H1 (cell line): ENCODE data around the gene TBC1D23. TPM values are rescaled to one million over a fixed set of nuclear protein-coding genes. Genes with fewer than 3 reads are reported as not detected.

Experiments used
- CTCF ChIA-PET: fragments of 300-600 bp; sonication (Branson Sonifier 250); formaldehyde crosslinking; loops from one replicate; lab custom pipeline; 2021; ENCODE audit not compliant: partially characterized antibody; lab: Charles Lee
- POLR2A ChIA-PET: fragments of 300-600 bp; sonication (Branson Sonifier 250); formaldehyde crosslinking; loops from one replicate; lab custom pipeline; 2021; ENCODE audit warnings: inconsistent platforms; ENCODE audit not compliant: partially characterized antibody; lab: Charles Lee
- DNase-seq, 2 experiments: peaks; one replicate each; pipeline versions ENCODE4 v3.0.0 to v3.0.0-alpha.2; 2010 to 2022; ENCODE audit warnings: low spot score in 2 of 2, low read depth in 1 of 2, mixed read lengths in 1 of 2
- FAIRE-seq: peaks from 2 replicates; lab custom pipeline; 2011; peaks lifted over from hg19 to GRCh38; lab: Jason Lieb, UNC
- H2AFZ ChIP-seq: 2 replicates; pipeline ENCODE4 v1.8.1; 2012; ENCODE audit warnings: low read length, inconsistent platforms
- H2AK5ac ChIP-seq: 2 replicates; pipeline ENCODE4 v1.6.1; 2013; ENCODE audit warnings: low read depth, low read length
- H2BK120ac ChIP-seq: replicated peaks from 2 replicates; pipeline ENCODE3; 2013; ENCODE audit warnings: low read depth, low read length, inconsistent platforms
- H2BK12ac ChIP-seq: 2 replicates; pipeline ENCODE4 v1.6.1; 2013; ENCODE audit warnings: low read depth, low read length
- H2BK15ac ChIP-seq: 2 replicates; pipeline ENCODE4 v1.6.1; 2013; ENCODE audit warnings: low read length
- H2BK20ac ChIP-seq: 2 replicates; pipeline ENCODE4 v1.6.1; 2013; ENCODE audit warnings: low read length
- H2BK5ac ChIP-seq: 2 replicates; pipeline ENCODE4 v1.6.1; 2013; ENCODE audit warnings: low read depth, low read length
- H3K14ac ChIP-seq: 2 replicates; pipeline ENCODE4 v1.6.1; 2013; ENCODE audit warnings: inconsistent platforms; ENCODE audit not compliant: insufficient read length
- H3K18ac ChIP-seq: 2 replicates; pipeline ENCODE4 v1.6.1; 2013; ENCODE audit warnings: low read length; ENCODE audit errors: extremely low read depth
- H3K23ac ChIP-seq: 2 replicates; pipeline ENCODE4 v1.6.1; 2013; ENCODE audit warnings: inconsistent platforms; ENCODE audit not compliant: insufficient read length
- H3K23me2 ChIP-seq: 2 replicates; pipeline ENCODE4 v1.6.1; 2013; ENCODE audit warnings: low read depth, low read length
- H3K27ac ChIP-seq: 2 replicates; pipeline ENCODE4 v1.6.1; 2011; ENCODE audit warnings: low read depth, low read length, inconsistent platforms
- H3K27me3 ChIP-seq, 4 experiments: replicated peaks in 1 of 4; 1 replicate in 1 of 4; 2 replicates in 3 of 4; pipeline versions ENCODE4 v1.6.1 to v1.8.1; 2011 to 2013; ENCODE audit warnings: low read length in 3 of 4, mild to moderate bottlenecking in 3 of 4, inconsistent platforms in 2 of 4, mixed read lengths in 2 of 4, moderate library complexity in 1 of 4; ENCODE audit not compliant: control insufficient read depth in 3 of 4, insufficient read depth in 3 of 4; ENCODE audit errors: extremely low read depth in 1 of 4
- H3K36me3 ChIP-seq, 4 experiments: 2 replicates each; pipeline versions ENCODE4 v1.6.1 to v1.8.1; 2011 to 2013; ENCODE audit warnings: mild to moderate bottlenecking in 4 of 4, low read length in 3 of 4, moderate library complexity in 2 of 4, control low read depth in 1 of 4, inconsistent platforms in 1 of 4; ENCODE audit not compliant: insufficient read depth in 4 of 4, control insufficient read depth in 2 of 4
- H3K4ac ChIP-seq: replicated peaks from 2 replicates; pipeline ENCODE3; 2013; ENCODE audit warnings: low read length, low read depth, mixed read lengths, inconsistent platforms; ENCODE audit not compliant: insufficient read length
- H3K4me1 ChIP-seq, 4 experiments: replicated peaks in 1 of 4; 1 replicate in 1 of 4; 2 replicates in 3 of 4; pipeline versions ENCODE4 v1.6.1 to v1.8.1; 2011 to 2013; ENCODE audit warnings: low read length in 3 of 4, inconsistent platforms in 2 of 4, mixed read lengths in 1 of 4; ENCODE audit not compliant: insufficient read depth in 4 of 4, control insufficient read depth in 3 of 4
- H3K4me2 ChIP-seq, 2 experiments: 2 replicates each; pipeline versions ENCODE4 v1.6.1 to v1.8.1; 2011 to 2013; ENCODE audit warnings: low read depth in 2 of 2, low read length in 2 of 2, control low read depth in 1 of 2, inconsistent platforms in 1 of 2, mild to moderate bottlenecking in 1 of 2; ENCODE audit not compliant: insufficient read depth in 1 of 2
- H3K4me3 ChIP-seq, 4 experiments: fragments of 200-600, 300-600 bp in 1 of 4; sonication (generic), shearing (Covaris generic), sonication (Bioruptor Twin) in 1 of 4; 2 replicates each; pipeline versions ENCODE4 v1.5.1 to v1.8.1; 2011 to 2016; ENCODE audit warnings: low read length in 4 of 4, low read depth in 3 of 4, control low read depth in 2 of 4, inconsistent platforms in 2 of 4, mild to moderate bottlenecking in 2 of 4, mixed read lengths in 1 of 4, moderate library complexity in 1 of 4; ENCODE audit not compliant: insufficient read depth in 2 of 4; ENCODE audit errors: extremely low read depth in 1 of 4
- H3K56ac ChIP-seq: replicated peaks from 2 replicates; pipeline ENCODE3; 2013; ENCODE audit warnings: low read depth, mild to moderate bottlenecking, mixed read lengths, low read length, inconsistent platforms; ENCODE audit not compliant: insufficient read length
- H3K79me1 ChIP-seq: 2 replicates; pipeline ENCODE4 v1.6.1; 2013; ENCODE audit warnings: low read depth, low read length, control low read depth
- H3K79me2 ChIP-seq, 2 experiments: 2 replicates each; pipeline versions ENCODE4 v1.6.1 to v1.8.1; 2012 to 2013; ENCODE audit warnings: low read length in 2 of 2, mild to moderate bottlenecking in 2 of 2, inconsistent platforms in 1 of 2; ENCODE audit not compliant: insufficient read depth in 2 of 2, control insufficient read depth in 1 of 2
- H3K9ac ChIP-seq, 4 experiments: replicated peaks in 1 of 4; 1 replicate in 1 of 4; 2 replicates in 3 of 4; pipeline versions ENCODE4 v1.6.1 to v1.8.1; 2011 to 2013; ENCODE audit warnings: low read depth in 3 of 4, low read length in 3 of 4, control low read depth in 2 of 4, mild to moderate bottlenecking in 2 of 4, moderate library complexity in 2 of 4, inconsistent platforms in 1 of 4; ENCODE audit errors: extremely low read depth in 1 of 4
- H3K9me3 ChIP-seq, 2 experiments: 2 replicates each; pipeline versions ENCODE4 v1.6.1 to v1.8.1; 2012 to 2013; ENCODE audit warnings: mild to moderate bottlenecking in 2 of 2, moderate library complexity in 2 of 2, control low read depth in 1 of 2, inconsistent platforms in 1 of 2, low read depth in 1 of 2, low read length in 1 of 2, mixed read lengths in 1 of 2; ENCODE audit not compliant: insufficient read depth in 2 of 2
- H4K20me1 ChIP-seq, 2 experiments: replicated peaks in 1 of 2; 2 replicates each; pipeline versions ENCODE3 to v1.8.1; 2011 to 2013; ENCODE audit warnings: inconsistent platforms in 2 of 2, low read length in 2 of 2, mild to moderate bottlenecking in 1 of 2; ENCODE audit not compliant: insufficient read depth in 2 of 2, control insufficient read depth in 1 of 2
- H4K5ac ChIP-seq: 2 replicates; pipeline ENCODE4 v1.6.1; 2013; ENCODE audit warnings: low read length, low read depth, mixed read lengths, inconsistent platforms; ENCODE audit not compliant: insufficient read length
- H4K8ac ChIP-seq: 2 replicates; pipeline ENCODE4 v1.8.0; 2013; ENCODE audit warnings: mild to moderate bottlenecking, moderate library complexity, low read length, inconsistent platforms; ENCODE audit not compliant: insufficient read depth; ENCODE audit errors: extremely low read depth
- H4K91ac ChIP-seq: replicated peaks from 2 replicates; pipeline ENCODE3; 2013; ENCODE audit warnings: low read length, mixed read lengths, inconsistent platforms; ENCODE audit not compliant: insufficient read length
- CHD1 ChIP-seq: IDR thresholded peaks from 2 replicates; pipeline ENCODE4 v1.6.1; 2012; ENCODE audit warnings: low read depth, low read length, improper control_type of control experiment
- SP4 ChIP-seq: IDR thresholded peaks from 2 replicates; pipeline ENCODE4 v1.6.1; 2012; ENCODE audit warnings: low read length, inconsistent platforms
- whole genome bisulfite sequencing, 2 experiments: shearing (Covaris generic) in 1 of 2; methylation state at CpG; one replicate each; pipeline versions ENCODE4 v1.1.6 to v1.1.7; 2013 to 2015; ENCODE audit warnings: low lambda C conversion rate in 2 of 2, mixed read lengths in 2 of 2, inconsistent platforms in 1 of 2, low coverage in 1 of 2, missing lambda C conversion rate in 1 of 2; ENCODE audit not compliant: insufficient replicate concordance in 2 of 2, insufficient coverage in 1 of 2, insufficient read length in 1 of 2; ENCODE audit errors: extremely low coverage in 1 of 2, missing lambda C conversion rate in 1 of 2; 5-methylcytosine and 5-hydroxymethylcytosine counted together
- polyA plus RNA-seq, 7 experiments: library from polyadenylated mRNA; depleted of rRNA in 3 of 7; stranded (reverse) in 5 of 7; unstranded in 2 of 7; fragments of >200 nt in 5 of 7; fragments of 200-250 nt in 2 of 7; gene quantifications; 1 replicate in 5 of 7; 2 replicates in 1 of 7; 4 replicates in 1 of 7; pipeline versions ENCODE4 v1.2.1 to v1.2.3, GENCODE V29; 2011 to 2013; ENCODE audit warnings: missing spikeins in 2 of 7, mixed read lengths in 2 of 7
- total RNA-seq: library from RNA; stranded (reverse); fragmentation: NEBNext Ultra II Directional; extraction: Animal tissue kit (Norgen Biotek cat#: 25700); gene quantifications from 2 replicates; pipeline ENCODE4 v1.2.1, GENCODE V29; 2021

TBC1D23 gene
- total and polyA plus RNA-seq, 2 of the 8 experiments (the other 6 are each of a cell fraction or from before 2014, with no cell fraction given): 6.4 to 29.3 TPM

DNA sequence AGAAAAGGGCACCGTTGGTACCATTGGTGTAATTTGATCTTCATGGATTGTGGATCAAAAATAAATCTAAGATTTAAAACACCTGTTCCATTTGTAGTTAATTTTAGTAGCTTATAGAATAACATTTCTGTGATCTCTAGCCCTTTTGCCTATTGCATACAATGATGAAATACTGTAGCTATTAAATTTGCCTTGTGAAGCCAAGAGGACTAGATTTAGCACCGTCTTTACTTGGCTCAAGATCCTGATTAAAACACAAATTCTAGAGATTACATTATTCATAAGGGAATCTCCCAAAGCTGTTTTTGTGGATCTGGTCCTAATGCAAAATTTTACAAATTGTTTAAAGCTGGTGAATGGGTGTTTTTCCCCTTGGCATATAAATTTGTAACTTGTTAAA, 8.2 kb downstream of the TBC1D23 start:
- no peak for FAIRE-seq
- TF ChIP-seq SP4 (no peak), CHD1 (no peak)

More for the DNA sequence above, 8.2 kb downstream of the TBC1D23 start:
- Histone ChIP-seq H2BK20ac (no peak overlapping the region), H3K4me3 (no peak overlapping the region), H3K36me3 (no peaks in the 10 kb centered on the region), H2BK15ac (no peak overlapping the region), H3K4me1 (no peaks in the 10 kb centered on the region; a peak in 1 of 7 replicates), H3K27ac (no peak overlapping the region), H4K5ac (no peak overlapping the region), H3K23ac (no peak overlapping the region), H3K9ac (no peak overlapping the region), H3K9me3 (no peaks in the 10 kb centered on the region), H3K14ac (no peak overlapping the region), H3K27me3 (no peaks in the 10 kb centered on the region), H4K8ac (no peak overlapping the region), H2BK12ac (no peak overlapping the region), H3K4ac (no peak overlapping the region), H3K23me2 (no peaks in the 10 kb centered on the region), H3K18ac (no peak overlapping the region), H3K79me2 (peaks cover 3 to 36% of the 10 kb centered on the region in 2 experiments; a peak in 3 of 4 replicates), H3K4me2 (no peak overlapping the region), H2AK5ac (no peak overlapping the region), H3K56ac (no peak overlapping the region), H2AFZ (no peak overlapping the region), H3K79me1 (no peaks in the 10 kb centered on the region), H4K91ac (no peak overlapping the region), H2BK5ac (no peak overlapping the region), H2BK120ac (no peak overlapping the region), H4K20me1 (no peaks in the 10 kb centered on the region)
- 90% methylated on average over 2 of the region's 2 CpGs; no CpG with 5 or more reads in 1 of the 2 experiments for WGBS, 2 experiments
- POLR2A ChIA-PET: interaction anchor here (0.9 to 2.1 kb wide), 2 partner anchors 9 to 166 kb away, joined by 4 to 10 read pairs; partner anchors contain the start of gene TBC1D23
- CTCF ChIA-PET: interaction anchor here (1.4 kb wide), 1 partner anchor 8 kb away, joined by 5 read pairs; the partner anchor contains the start of gene TBC1D23
- DNase-seq: no peak
